Muscle layer of colon (tissue), 2 donors: ENCODE measurements around the gene AUTS2.

Experiments
- H3K27ac ChIP-seq: one replicate; pipeline ENCODE4 v1.7.0; 2013; ENCODE audit warnings: low read depth, mild to moderate bottlenecking, low read length, moderate library complexity
- H3K27me3 ChIP-seq, 2 donors: one replicate each; pipeline ENCODE4 v1.7.0; 2013; ENCODE audit warnings: low read length in 2 of 2, mild to moderate bottlenecking in 2 of 2; ENCODE audit not compliant: insufficient read depth in 2 of 2, control insufficient read depth in 1 of 2
- H3K36me3 ChIP-seq: one replicate; pipeline ENCODE4 v1.7.0; 2013; ENCODE audit warnings: mild to moderate bottlenecking, low read length; ENCODE audit not compliant: insufficient read depth
- H3K4me1 ChIP-seq: one replicate; pipeline ENCODE4 v1.7.0; 2013; ENCODE audit warnings: mild to moderate bottlenecking, low read length; ENCODE audit not compliant: insufficient read depth
- H3K4me3 ChIP-seq, 2 donors: one replicate each; pipeline ENCODE4 v1.7.0; 2013; ENCODE audit warnings: low read length in 2 of 2, low read depth in 1 of 2, mild to moderate bottlenecking in 1 of 2, moderate library complexity in 1 of 2
- H3K9ac ChIP-seq: one replicate; pipeline ENCODE4 v1.7.0; 2013; ENCODE audit warnings: low read length
- H3K9me3 ChIP-seq: one replicate; pipeline ENCODE4 v1.7.0; 2013; ENCODE audit warnings: mild to moderate bottlenecking, low read length
- donor health status: abdominal sarcoma.
- donor health status: Adenocarcinoma of cecum.

AUTS2 gene

GRCh38 chr7:70214071-70214470 is 615.8 kb downstream of the AUTS2 start:
- Histone ChIP-seq H3K27me3 (no peaks in the 10 kb centered on the region), H3K4me3 (no peak overlapping the region), H3K36me3 (no peaks in the 10 kb centered on the region), H3K4me1 (no peaks in the 10 kb centered on the region), H3K27ac (no peak overlapping the region), H3K9me3 (no peaks in the 10 kb centered on the region), H3K9ac (no peak overlapping the region)

DNA sequence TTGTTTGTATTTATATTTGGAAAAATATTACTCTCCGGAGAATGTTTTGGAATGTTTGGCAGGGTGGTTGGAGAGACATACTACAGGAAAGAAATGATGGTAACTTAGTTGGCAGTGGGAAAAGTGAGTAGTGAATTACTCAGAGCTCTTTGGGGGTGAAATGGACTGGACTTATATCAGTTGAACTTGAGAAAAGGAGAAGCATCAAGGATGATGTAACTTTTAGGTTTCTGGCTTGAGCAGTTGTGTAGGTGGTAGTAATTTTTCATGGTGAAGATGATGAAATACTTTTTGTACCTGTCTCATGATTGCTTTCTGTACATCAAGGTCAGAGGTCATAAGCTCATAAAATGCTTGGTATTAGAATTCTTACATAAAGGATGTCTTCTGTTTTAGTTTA is 617.2 kb downstream of the AUTS2 start:
- H3K9ac ChIP-seq = no peak overlapping the region

GRCh38 chr7:70217571-70217970 is 619.3 kb downstream of the AUTS2 start:
- Histone ChIP-seq H3K36me3 (no peaks in the 10 kb centered on the region), H3K27me3 (no peaks in the 10 kb centered on the region), H3K4me1 (no peaks in the 10 kb centered on the region), H3K4me3 (no peak overlapping the region), H3K27ac (no peak overlapping the region), H3K9ac (no peak overlapping the region), H3K9me3 (no peaks in the 10 kb centered on the region)

More for the DNA sequence above, 617.2 kb downstream of the AUTS2 start:
- Histone ChIP-seq H3K27ac (no peak overlapping the region), H3K9me3 (no peaks in the 10 kb centered on the region), H3K4me1 (no peaks in the 10 kb centered on the region), H3K27me3 (no peaks in the 10 kb centered on the region), H3K4me3 (no peak overlapping the region), H3K36me3 (no peaks in the 10 kb centered on the region)

- H3K4me3 ChIP-seq = no peak overlapping the region
- H3K9me3 ChIP-seq = no peaks in the 10 kb centered on the region
- no peaks in the 10 kb centered on the region for H3K36me3 ChIP-seq
- no peak overlapping the region for H3K27ac ChIP-seq
- H3K4me1 ChIP-seq = no peaks in the 10 kb centered on the region
- H3K9ac ChIP-seq = no peak overlapping the region
- no peaks in the 10 kb centered on the region for H3K27me3 ChIP-seq
These were observed 619.7 kb downstream of the AUTS2 start for GRCh38 chr7:70218006-70218405.

DNA sequence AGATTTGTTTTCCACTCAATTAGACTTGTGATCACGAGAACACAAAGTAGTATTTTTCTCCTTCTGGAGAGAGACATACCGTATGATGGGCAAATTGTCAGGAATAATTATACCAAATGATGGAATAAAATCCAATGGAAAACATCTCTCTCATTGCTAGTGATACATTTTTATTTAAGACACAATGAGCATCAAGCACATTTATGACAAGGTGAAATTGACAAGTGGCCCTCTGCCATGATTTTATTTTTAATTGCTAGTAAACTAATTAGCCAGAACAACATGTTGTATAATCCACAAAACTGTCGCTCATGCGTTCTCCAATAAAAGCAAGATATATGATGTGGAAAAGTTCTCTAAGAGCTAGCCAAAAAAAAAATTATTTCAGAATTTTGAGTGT is 620.8 kb downstream of the AUTS2 start:
- no peaks in the 10 kb centered on the region for H3K4me1 ChIP-seq
- no peaks in the 10 kb centered on the region for H3K27me3 ChIP-seq
- no peak overlapping the region for H3K9ac ChIP-seq
- H3K27ac ChIP-seq = no peak overlapping the region
- H3K36me3 ChIP-seq = no peaks in the 10 kb centered on the region
- no peak overlapping the region for H3K4me3 ChIP-seq
- H3K9me3 ChIP-seq = no peaks in the 10 kb centered on the region

GRCh38 chr7:70229242-70229641 is 631.0 kb downstream of the AUTS2 start:
- no peaks in the 10 kb centered on the region for H3K4me1 ChIP-seq
- no peaks in the 10 kb centered on the region for H3K36me3 ChIP-seq
- peaks cover 5% of the 10 kb centered on the region for H3K9me3 ChIP-seq
- no peaks in the 10 kb centered on the region for H3K27me3 ChIP-seq
- H3K27ac ChIP-seq = no peak overlapping the region
- no peak overlapping the region for H3K9ac ChIP-seq
- H3K4me3 ChIP-seq = no peak overlapping the region

- Histone ChIP-seq H3K36me3 (no peaks in the 10 kb centered on the region), H3K27me3 (no peaks in the 10 kb centered on the region), H3K4me3 (no peak overlapping the region), H3K9me3 (peaks cover 5% of the 10 kb centered on the region), H3K4me1 (no peaks in the 10 kb centered on the region), H3K27ac (no peak overlapping the region), H3K9ac (no peak overlapping the region)
These were observed 632.5 kb downstream of the AUTS2 start for GRCh38 chr7:70230761-70231160.

DNA sequence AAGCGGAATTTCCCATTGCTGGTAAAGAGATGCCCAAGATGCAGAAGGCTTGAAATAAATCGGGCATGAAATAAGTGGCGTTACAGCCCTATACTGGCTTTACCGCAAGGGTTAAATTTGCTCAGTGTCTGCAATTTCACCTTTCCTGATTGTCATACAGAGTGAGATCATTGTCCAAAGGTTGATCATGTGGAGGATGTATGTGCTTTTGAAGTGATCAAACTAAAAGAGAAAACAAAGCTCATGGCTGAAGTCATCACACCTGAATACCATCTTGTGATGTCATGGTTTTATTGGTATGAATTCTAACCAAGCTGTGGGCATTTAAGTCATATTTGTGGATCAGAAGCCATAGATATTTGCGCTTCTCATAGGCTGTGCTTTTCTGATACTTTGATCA is 635.5 kb downstream of the AUTS2 start:
- Histone ChIP-seq H3K27me3 (no peaks in the 10 kb centered on the region), H3K9ac (no peak overlapping the region), H3K27ac (no peak overlapping the region), H3K4me1 (no peaks in the 10 kb centered on the region), H3K4me3 (no peak overlapping the region), H3K9me3 (peaks cover 5% of the 10 kb centered on the region), H3K36me3 (no peaks in the 10 kb centered on the region)

DNA sequence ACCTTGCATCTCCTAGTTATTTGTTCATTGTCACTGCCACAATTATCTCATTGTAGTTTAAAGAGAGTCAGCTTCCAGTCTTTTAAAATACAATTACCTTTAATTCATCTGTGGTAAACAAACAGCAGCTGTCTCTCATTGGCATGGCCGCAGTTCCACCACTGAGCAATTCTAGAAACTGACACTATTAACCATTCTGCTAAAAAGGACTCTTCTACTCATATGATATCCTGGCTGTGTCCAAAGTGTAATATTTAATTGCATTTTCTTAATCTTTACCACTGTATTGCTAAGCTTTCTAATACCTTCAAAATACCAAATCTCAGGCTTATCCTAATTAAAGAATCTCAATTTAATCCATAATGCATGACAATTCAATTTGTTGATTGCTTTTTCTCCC is 639.0 kb downstream of the AUTS2 start:
- Histone ChIP-seq H3K27me3 (no peaks in the 10 kb centered on the region), H3K9me3 (no peaks in the 10 kb centered on the region), H3K4me1 (no peaks in the 10 kb centered on the region), H3K36me3 (no peaks in the 10 kb centered on the region), H3K9ac (no peak overlapping the region), H3K4me3 (no peak overlapping the region), H3K27ac (no peak overlapping the region)

- no peak overlapping the region for H3K9ac ChIP-seq
- no peak overlapping the region for H3K27ac ChIP-seq
- H3K4me1 ChIP-seq = no peaks in the 10 kb centered on the region
- no peaks in the 10 kb centered on the region for H3K36me3 ChIP-seq
- no peaks in the 10 kb centered on the region for H3K27me3 ChIP-seq
- H3K9me3 ChIP-seq = no peaks in the 10 kb centered on the region
- H3K4me3 ChIP-seq = no peak overlapping the region
These were observed 639.7 kb downstream of the AUTS2 start for GRCh38 chr7:70237831-70238575.

- Histone ChIP-seq H3K4me1 (no peaks in the 10 kb centered on the region), H3K27ac (no peak overlapping the region), H3K36me3 (no peaks in the 10 kb centered on the region), H3K27me3 (no peaks in the 10 kb centered on the region), H3K9ac (no peak overlapping the region), H3K9me3 (no peaks in the 10 kb centered on the region), H3K4me3 (no peak overlapping the region)
These were observed 641.6 kb downstream of the AUTS2 start for GRCh38 chr7:70239918-70240317.

DNA sequence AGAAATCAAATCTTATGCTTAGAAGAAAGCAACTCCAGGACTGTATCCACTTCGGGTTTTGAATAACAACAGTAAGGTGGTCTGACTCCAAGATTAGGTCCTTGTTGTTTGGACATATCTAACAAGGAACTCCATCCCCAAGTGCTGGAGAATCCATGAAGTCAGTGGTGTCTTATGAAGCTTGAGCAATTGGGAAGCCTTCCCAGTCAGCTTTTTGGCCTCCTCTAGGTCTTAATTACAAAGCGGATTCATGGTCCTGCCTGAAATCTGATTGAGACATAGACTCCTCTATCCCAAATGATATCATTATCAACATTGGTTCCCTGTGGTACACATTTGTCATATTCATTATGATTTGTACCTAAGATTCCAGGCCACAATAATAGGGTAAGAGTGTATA is 642.6 kb downstream of the AUTS2 start:
- Histone ChIP-seq H3K4me1 (no peaks in the 10 kb centered on the region), H3K36me3 (no peaks in the 10 kb centered on the region), H3K9ac (no peak overlapping the region), H3K27me3 (no peaks in the 10 kb centered on the region), H3K27ac (no peak overlapping the region), H3K9me3 (no peaks in the 10 kb centered on the region), H3K4me3 (no peak overlapping the region)
